Heart right ventricle (tissue), 16 donors: ENCODE measurements around the gene TMEM203. TPM values are rescaled to one million over a fixed set of nuclear protein-coding genes. Genes with fewer than 3 reads are reported as not detected.

Source experiments
- ATAC-seq, 8 donors: fragments of 200-7000 bp; cut with Tn5 transposase; one replicate each; pipeline ENCODE4 v1.9.1; 2020; ENCODE audit warnings: mild to moderate bottlenecking in 8 of 8, moderate library complexity in 8 of 8, moderate number of reproducible peaks in 1 of 8
- DNase-seq, 2 donors: peaks; one replicate each; pipeline ENCODE4 v3.0.0-alpha.2; 2020
- H3K27ac ChIP-seq, 10 donors: fragments of 200-600 bp; sonication (generic) in 2 of 10; one replicate each; pipeline versions ENCODE4 v1.5.0 to v1.8.0; 2020 to 2022; ENCODE audit warnings: mild to moderate bottlenecking in 3 of 10
- H3K27me3 ChIP-seq, 7 donors: fragments of 200-600 bp; one replicate each; pipeline ENCODE4 v1.8.0; 2021 to 2022; ENCODE audit warnings: mild to moderate bottlenecking in 2 of 7
- H3K36me3 ChIP-seq, 9 donors: fragments of 200-600 bp; sonication (generic) in 1 of 9; one replicate each; pipeline versions ENCODE4 v1.5.0 to v1.8.0; 2020 to 2022; ENCODE audit warnings: mild to moderate bottlenecking in 2 of 9
- H3K4me1 ChIP-seq, 9 donors: fragments of 200-600 bp; sonication (generic) in 1 of 9; one replicate each; pipeline versions ENCODE4 v1.5.0 to v1.8.0; 2020 to 2022; ENCODE audit warnings: mild to moderate bottlenecking in 4 of 9
- H3K4me3 ChIP-seq, 10 donors: fragments of 200-600 bp; sonication (generic) in 2 of 10; one replicate each; pipeline versions ENCODE4 v1.5.0 to v1.8.0; 2020 to 2022; ENCODE audit warnings: mild to moderate bottlenecking in 7 of 10, moderate library complexity in 2 of 10
- H3K9me3 ChIP-seq, 11 donors: fragments of 200-600 bp in 10 of 11; sonication (generic) in 2 of 11; one replicate each; pipeline versions ENCODE4 v1.5.0 to v1.8.0; 2013 to 2022; ENCODE audit warnings: mild to moderate bottlenecking in 2 of 11, control low read depth in 1 of 11, moderate library complexity in 1 of 11
- WGBS, 2 donors: extraction: QIAGEN DNeasy Blood & Tissue Kit; methylation state at CpG; one replicate each; pipeline ENCODE4 v1.1.7; 2013; ENCODE audit warnings: inconsistent platforms in 1 of 2; 5-methylcytosine and 5-hydroxymethylcytosine counted together
- intact Hi-C, 10 donors: fragments of 100-400 bp; cut with DNase I; formaldehyde crosslinking; loops; one replicate each; pipeline versions ENCODE4 v1.11.1 to v1.14.2; 2022
- polyA plus RNA-seq, 2 donors: library from polyadenylated mRNA; stranded (reverse); fragments of 200-250 nt; gene quantifications; one replicate each; pipeline ENCODE4 v1.2.3, GENCODE V29; 2013
- total RNA-seq, 10 donors: library from RNA; stranded (reverse); fragmentation: NEBNext Ultra II Directional in 3 of 10; extraction: Animal tissue kit (Norgen Biotek cat#: 25700) in 3 of 10; gene quantifications; one replicate each; pipeline versions ENCODE4 v1.2.1 to v1.2.4, GENCODE V29; 2021 to 2023
- TF ChIP-seq, protein P1 (sequence below), 9 donors: fragments of 200-600 bp; sonication (generic) in 2 of 9; IDR thresholded peaks; one replicate each; pipeline versions ENCODE4 v1.5.0 to v1.8.0; 2021 to 2022; ENCODE audit warnings: antibody characterized with exemption in 9 of 9, mild to moderate bottlenecking in 5 of 9, moderate library complexity in 1 of 9
- donor health status: Arrhythmogenic right ventricular cardiomyopathy.
- donor health status: ischemic (EF 13 %, LVEDD 7.1; RV severe dilation, severe dysfunction).
- donor health status: healthy with polysubstance abuse.
- donor health status: DM: no; HTN: yes; CAD: no.
- donor health status: DM: no; HTN: no; CAD: no.
- donor health status: ischemic (EF 25% LVEDD 6.9; RV normal size, moderate dysfunction).
- donor health status: ischemic (EF 25% LVEDD 5.7; RV mildly dilated, moderate dysfunction).
- donor health status: healthy.
- donor health status: DM: yes; HTN: yes; CAD: no.
- donor health status: Ischemic cardiomyopathy.
- donor health status: ischemic (EF 35%, LVEDD 5.7; RV mildly dilated, moderate dysfunction).
- donor health status: nonischemic (EF 11% LVEDD 7.7; RV severe dilation, severe dysfunction).
- donor health status: DM: yes; HTN: yes; CAD: no.
- donor health status: PGD.
- donor health status: ischemic (EF 29% LVEDD 5.4; RV normal size, mild dysfunction).
- donor health status: nonischemic (EF 23%, LVEDD 6.1; RV moderate dilation, normal function).

The TMEM203 gene
- total and polyA plus RNA-seq, 12 donors: 36.4 to 51.2 (median 41.7) TPM

GRCh38 chr9:137252555-137253506 is 47.4 kb upstream of the TMEM203 start:
- Histone ChIP-seq H3K4me1 (peaks cover 15 to 46% (median 35%) of the 10 kb centered on the region in 9 donors), H3K27me3 (no peaks in the 10 kb centered on the region), H3K36me3 (peaks cover 0 to 19% (median 5%) of the 10 kb centered on the region in 9 donors), H3K4me3 (no peak overlapping the region), H3K27ac (no peak overlapping the region), H3K9me3 (no peaks in the 10 kb centered on the region)
- intact Hi-C loops: loop anchor here in 1 of 10 donors (1.0 kb wide), 1 partner anchor 11 kb away; no protein-coding TSS in a partner anchor
- WGBS, 2 donors: 90 to 94% methylated on average over 33 to 35 of the region's 35 CpGs
- ATAC-seq (no peak), DNase-seq (no peak)
- TF ChIP-seq, protein P1, sequence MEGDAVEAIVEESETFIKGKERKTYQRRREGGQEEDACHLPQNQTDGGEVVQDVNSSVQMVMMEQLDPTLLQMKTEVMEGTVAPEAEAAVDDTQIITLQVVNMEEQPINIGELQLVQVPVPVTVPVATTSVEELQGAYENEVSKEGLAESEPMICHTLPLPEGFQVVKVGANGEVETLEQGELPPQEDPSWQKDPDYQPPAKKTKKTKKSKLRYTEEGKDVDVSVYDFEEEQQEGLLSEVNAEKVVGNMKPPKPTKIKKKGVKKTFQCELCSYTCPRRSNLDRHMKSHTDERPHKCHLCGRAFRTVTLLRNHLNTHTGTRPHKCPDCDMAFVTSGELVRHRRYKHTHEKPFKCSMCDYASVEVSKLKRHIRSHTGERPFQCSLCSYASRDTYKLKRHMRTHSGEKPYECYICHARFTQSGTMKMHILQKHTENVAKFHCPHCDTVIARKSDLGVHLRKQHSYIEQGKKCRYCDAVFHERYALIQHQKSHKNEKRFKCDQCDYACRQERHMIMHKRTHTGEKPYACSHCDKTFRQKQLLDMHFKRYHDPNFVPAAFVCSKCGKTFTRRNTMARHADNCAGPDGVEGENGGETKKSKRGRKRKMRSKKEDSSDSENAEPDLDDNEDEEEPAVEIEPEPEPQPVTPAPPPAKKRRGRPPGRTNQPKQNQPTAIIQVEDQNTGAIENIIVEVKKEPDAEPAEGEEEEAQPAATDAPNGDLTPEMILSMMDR (IDR thresholded peaks at IDR 0.05): no peak

DNA sequence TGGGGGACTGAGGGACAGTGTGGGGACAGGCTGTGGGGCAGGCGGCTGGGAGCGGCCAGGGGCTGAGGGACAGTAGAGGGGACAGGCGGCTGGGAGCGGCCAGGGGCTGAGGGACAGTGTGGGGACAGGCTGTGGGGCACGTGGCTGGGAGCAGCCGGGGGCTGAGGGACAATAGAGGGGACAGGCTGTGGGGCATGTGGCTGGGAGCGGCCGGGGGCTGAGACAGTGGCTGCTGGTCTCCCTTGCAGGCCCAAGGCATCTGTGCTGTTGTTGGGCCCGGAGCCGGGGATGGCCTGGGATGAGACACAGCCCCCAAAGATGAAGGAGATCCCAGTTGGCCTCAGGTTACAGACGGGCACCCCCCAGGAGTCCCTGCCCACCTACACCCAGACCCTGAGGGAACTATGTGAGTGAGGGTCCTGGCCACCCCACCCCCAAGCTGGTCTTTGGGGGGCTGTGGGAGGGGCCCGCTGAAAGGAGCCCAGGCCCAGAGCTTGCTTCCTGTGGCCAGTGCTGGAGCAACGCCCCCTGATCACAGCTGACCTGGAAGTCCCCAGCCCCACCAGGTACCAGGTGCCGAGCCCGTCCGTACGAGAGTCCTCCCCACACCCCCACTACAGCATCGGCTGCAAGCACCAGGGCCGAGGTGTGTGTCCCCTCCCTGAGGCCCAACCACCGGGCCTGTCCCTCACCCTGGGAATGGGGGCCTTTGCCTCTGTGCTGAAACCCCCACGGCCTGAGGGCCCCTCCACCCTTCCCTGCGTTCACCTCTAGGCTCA is 46.2 kb upstream of the TMEM203 start:
- Histone ChIP-seq H3K36me3 (peaks cover 0 to 7% (median 3%) of the 10 kb centered on the region in 9 donors), H3K27ac (no peak overlapping the region), H3K27me3 (no peaks in the 10 kb centered on the region), H3K9me3 (no peaks in the 10 kb centered on the region), H3K4me3 (no peak overlapping the region), H3K4me1 (peaks cover 13 to 47% (median 32%) of the 10 kb centered on the region in 9 donors)
- TF ChIP-seq, protein P1 (IDR thresholded peaks at IDR 0.05): no peak
- intact Hi-C loops: no loop called here
- WGBS, 2 donors: 88 to 90% methylated on average over 20 to 22 of the region's 22 CpGs
- ATAC-seq (no peak), DNase-seq (no peak)

DNA sequence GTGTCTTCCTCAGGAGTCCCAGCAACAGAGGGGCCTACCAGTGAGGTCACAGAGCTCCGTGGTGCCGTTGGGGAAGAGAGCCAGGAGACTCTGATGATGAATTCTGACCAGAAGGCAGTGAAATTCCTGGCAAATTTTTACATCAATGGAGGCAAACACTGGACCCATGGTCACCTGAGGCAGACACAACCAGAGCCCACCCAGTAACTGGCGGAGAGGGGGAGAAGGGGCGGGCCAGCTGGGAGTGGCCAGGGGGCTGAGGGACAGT is 45.7 kb upstream of the TMEM203 start, which contains the start of gene STPG3:
Gene STPG3, plus strand, starts transcription at position 93 of the 268 bp plus-strand sequence. Its CDS starts 1 bp downstream, at position 94.
- DNase-seq (no peak), ATAC-seq (no peak)
- H3K4me3 ChIP-seq: no peak within 1 kb of the TSS
- no peaks in the 10 kb centered on the region for H3K27me3 ChIP-seq
- no peaks in the 10 kb centered on the region for H3K9me3 ChIP-seq
- H3K36me3 ChIP-seq: peaks cover 0 to 2% (median 0%) of the 10 kb centered on the region in 9 donors
- WGBS, 2 donors: 62 to 65% methylated on average over 4 of the region's 4 CpGs
- intact Hi-C loops: no loop called here
- H3K4me1 ChIP-seq: peaks cover 7 to 41% (median 27%) of the 10 kb centered on the region in 9 donors
- peak within 1 kb of the TSS in 5 of 10 donors; percentile 43 to 58 (median 51) for H3K27ac ChIP-seq
- TF ChIP-seq, protein P1 (IDR thresholded peaks at IDR 0.05): no peak
